ENCODE results near the gene STARD3.

- TF ChIP-seq, protein P1, sequence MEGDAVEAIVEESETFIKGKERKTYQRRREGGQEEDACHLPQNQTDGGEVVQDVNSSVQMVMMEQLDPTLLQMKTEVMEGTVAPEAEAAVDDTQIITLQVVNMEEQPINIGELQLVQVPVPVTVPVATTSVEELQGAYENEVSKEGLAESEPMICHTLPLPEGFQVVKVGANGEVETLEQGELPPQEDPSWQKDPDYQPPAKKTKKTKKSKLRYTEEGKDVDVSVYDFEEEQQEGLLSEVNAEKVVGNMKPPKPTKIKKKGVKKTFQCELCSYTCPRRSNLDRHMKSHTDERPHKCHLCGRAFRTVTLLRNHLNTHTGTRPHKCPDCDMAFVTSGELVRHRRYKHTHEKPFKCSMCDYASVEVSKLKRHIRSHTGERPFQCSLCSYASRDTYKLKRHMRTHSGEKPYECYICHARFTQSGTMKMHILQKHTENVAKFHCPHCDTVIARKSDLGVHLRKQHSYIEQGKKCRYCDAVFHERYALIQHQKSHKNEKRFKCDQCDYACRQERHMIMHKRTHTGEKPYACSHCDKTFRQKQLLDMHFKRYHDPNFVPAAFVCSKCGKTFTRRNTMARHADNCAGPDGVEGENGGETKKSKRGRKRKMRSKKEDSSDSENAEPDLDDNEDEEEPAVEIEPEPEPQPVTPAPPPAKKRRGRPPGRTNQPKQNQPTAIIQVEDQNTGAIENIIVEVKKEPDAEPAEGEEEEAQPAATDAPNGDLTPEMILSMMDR (conservative IDR thresholded peaks at IDR 0.05; ENCODE audit: low read length) = no peak
- TF ChIP-seq EZH2phosphoT487 (IDR thresholded peaks at IDR 0.05; ENCODE audit: borderline replicate concordance) = no peak
Measured at GRCh38 chr17:39684369-39685192, 47.6 kb downstream of the STARD3 start.
